Transverse colon (tissue), 4 donors: ENCODE measurements around the gene JAG1. TPM values are rescaled to one million over a fixed set of nuclear protein-coding genes. Genes with fewer than 3 reads are reported as not detected.

Source experiments
- DNase-seq: peaks from one replicate; pipeline ENCODE4 v3.0.0-alpha.2; 2019
- H3K27ac ChIP-seq, 4 donors: fragments of 200-600 bp; sonication (generic); 2 replicates each; pipeline ENCODE4 v1.5.1; 2016 to 2018; ENCODE audit warnings: inconsistent platforms in 4 of 4
- H3K27me3 ChIP-seq: fragments of 200-600 bp; sonication (generic); 2 replicates; pipeline ENCODE4 v1.5.1; 2017; ENCODE audit warnings: inconsistent platforms
- H3K36me3 ChIP-seq, 4 donors: fragments of 200-600 bp; sonication (generic); 2 replicates each; pipeline ENCODE4 v1.5.1; 2017 to 2019; ENCODE audit warnings: inconsistent platforms in 4 of 4
- H3K4me1 ChIP-seq, 4 donors: fragments of 200-600 bp; sonication (generic); 2 replicates each; pipeline ENCODE4 v1.5.1; 2017 to 2020; ENCODE audit warnings: inconsistent platforms in 4 of 4
- H3K4me3 ChIP-seq, 4 donors: fragments of 200-600 bp; sonication (generic); 1 replicate in 1 of 4; 2 replicates in 3 of 4; pipeline versions ENCODE4 v1.5.1 to v1.6.1; 2017 to 2019; ENCODE audit warnings: inconsistent platforms in 4 of 4
- H3K9me3 ChIP-seq, 2 donors: fragments of 200-600 bp; sonication (generic); 2 replicates each; pipeline ENCODE4 v1.5.1; 2017 to 2019; ENCODE audit warnings: inconsistent platforms in 2 of 2
- EP300 ChIP-seq: sonication (generic); formaldehyde crosslinking; IDR thresholded peaks from one replicate; pipeline ENCODE4 v1.6.1; 2017; ENCODE audit warnings: antibody characterized with exemption, low read depth
- POLR2A ChIP-seq: fragments of 450-650 bp; IDR thresholded peaks from one replicate; pipeline ENCODE4 v1.6.1; 2016; ENCODE audit warnings: antibody characterized with exemption, mild to moderate bottlenecking, moderate library complexity
- POLR2AphosphoS5 ChIP-seq, 3 donors: sonication (generic); formaldehyde crosslinking; IDR thresholded peaks; one replicate each; pipeline ENCODE4 v1.6.1; 2016; ENCODE audit warnings: antibody characterized with exemption in 3 of 3
- WGBS, 2 donors: methylation state at CpG; one replicate each; pipeline ENCODE4 v1.1.5; 2018; ENCODE audit warnings: low coverage in 1 of 2; 5-methylcytosine and 5-hydroxymethylcytosine counted together
- in situ Hi-C, 4 donors: fragments of 200-750 bp; cut with MboI; loops; one replicate each; pipeline versions ENCODE4 v1.15.0 to v1.15.1; 2017; ENCODE audit warnings: low sequenced_read_pairs in 3 of 4, low pct_ligation_motif_present in 1 of 4, low pct_unique_long_range_greater_than_20kb in 1 of 4
- intact Hi-C: fragments of 100-400 bp; cut with DNase I; formaldehyde crosslinking; loops from one replicate; pipeline ENCODE4 v1.15.1; 2023; ENCODE audit warnings: low total_unique reads
- total RNA-seq, 4 donors: library from RNA; depleted of rRNA; stranded (reverse); fragments of >200 nt; gene quantifications; one replicate each; pipeline ENCODE4 v1.1.0, GENCODE V29; 2016
- TF ChIP-seq, protein P1 (sequence below), 5 experiments: fragments of 200-600 bp in 3 of 5; fragments of 450-650 bp in 2 of 5; sonication (generic) in 3 of 5; IDR thresholded peaks; 1 replicate in 2 of 5; 2 replicates in 3 of 5; pipeline ENCODE4 v1.5.1; 2016 to 2017; ENCODE audit warnings: antibody characterized with exemption in 5 of 5, inconsistent platforms in 3 of 5, mild to moderate bottlenecking in 2 of 5, moderate library complexity in 1 of 5

JAG1 gene
- total RNA-seq, 4 donors from 2014 or later: 75.0 to 117 (median 109) TPM

DNA sequence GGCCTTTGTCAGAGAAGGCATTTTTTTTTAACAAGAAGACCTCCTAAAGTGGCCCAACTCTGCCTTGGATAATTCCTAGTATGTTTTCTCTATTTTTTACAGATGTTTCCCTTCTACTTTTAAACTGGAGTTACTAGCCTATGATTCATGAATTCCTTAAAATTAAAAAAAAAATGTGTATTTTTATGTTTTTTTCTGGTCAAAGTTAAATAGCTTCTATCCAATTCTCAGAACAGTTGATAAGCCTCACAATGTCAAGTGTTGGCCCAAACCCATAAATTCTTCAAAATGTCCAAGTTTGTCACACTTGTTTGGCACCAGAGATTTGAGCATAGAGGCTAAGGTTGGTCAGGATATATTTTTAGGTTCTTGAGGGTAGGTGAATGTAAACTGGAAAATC is 64.0 kb downstream of the JAG1 start:
- no peaks in the 10 kb centered on the region for H3K36me3 ChIP-seq
- no peaks in the 10 kb centered on the region for H3K9me3 ChIP-seq
- peak overlapping the region; percentile 23 to 64 (median 32) for H3K27ac ChIP-seq
- no peak for DNase-seq
- no peaks in the 10 kb centered on the region for H3K27me3 ChIP-seq
- no peak for TF ChIP-seq EP300
- TF ChIP-seq, protein P1, sequence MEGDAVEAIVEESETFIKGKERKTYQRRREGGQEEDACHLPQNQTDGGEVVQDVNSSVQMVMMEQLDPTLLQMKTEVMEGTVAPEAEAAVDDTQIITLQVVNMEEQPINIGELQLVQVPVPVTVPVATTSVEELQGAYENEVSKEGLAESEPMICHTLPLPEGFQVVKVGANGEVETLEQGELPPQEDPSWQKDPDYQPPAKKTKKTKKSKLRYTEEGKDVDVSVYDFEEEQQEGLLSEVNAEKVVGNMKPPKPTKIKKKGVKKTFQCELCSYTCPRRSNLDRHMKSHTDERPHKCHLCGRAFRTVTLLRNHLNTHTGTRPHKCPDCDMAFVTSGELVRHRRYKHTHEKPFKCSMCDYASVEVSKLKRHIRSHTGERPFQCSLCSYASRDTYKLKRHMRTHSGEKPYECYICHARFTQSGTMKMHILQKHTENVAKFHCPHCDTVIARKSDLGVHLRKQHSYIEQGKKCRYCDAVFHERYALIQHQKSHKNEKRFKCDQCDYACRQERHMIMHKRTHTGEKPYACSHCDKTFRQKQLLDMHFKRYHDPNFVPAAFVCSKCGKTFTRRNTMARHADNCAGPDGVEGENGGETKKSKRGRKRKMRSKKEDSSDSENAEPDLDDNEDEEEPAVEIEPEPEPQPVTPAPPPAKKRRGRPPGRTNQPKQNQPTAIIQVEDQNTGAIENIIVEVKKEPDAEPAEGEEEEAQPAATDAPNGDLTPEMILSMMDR (IDR thresholded peaks at IDR 0.05): no peak
- TF ChIP-seq POLR2AphosphoS5 (IDR thresholded peaks at IDR 0.05): no peak
- TF ChIP-seq POLR2A: no peak
- no peak overlapping the region for H3K4me3 ChIP-seq
- intact Hi-C loops: loop anchor here (5.0 kb wide), 1 partner anchor 593 kb away; no protein-coding TSS in a partner anchor
- in situ Hi-C loops: no loop called here
- H3K4me1 ChIP-seq: no peaks in the 10 kb centered on the region

DNA sequence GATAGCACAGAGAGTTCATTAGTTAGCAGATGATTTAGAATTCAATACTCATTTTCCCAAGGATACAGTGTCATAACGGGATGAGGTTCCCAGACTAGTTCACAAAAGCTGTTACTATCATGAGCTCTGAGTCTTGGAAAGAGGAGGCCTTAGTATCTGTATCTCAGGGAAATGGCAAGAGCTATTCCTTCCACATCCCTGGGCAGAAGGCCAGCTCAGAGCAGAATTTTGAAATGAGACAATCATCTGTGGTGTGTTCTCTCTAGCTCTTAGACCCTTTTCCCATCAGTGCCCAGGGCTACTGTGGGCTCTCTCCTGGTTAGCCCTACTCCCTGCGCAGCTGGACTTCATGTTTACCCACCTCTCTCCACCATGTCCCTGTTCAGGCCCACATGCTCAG is 64.5 kb downstream of the JAG1 start:
- no peak for DNase-seq
- H3K9me3 ChIP-seq: no peaks in the 10 kb centered on the region
- no peak for TF ChIP-seq EP300
- no peak for TF ChIP-seq POLR2A
- TF ChIP-seq POLR2AphosphoS5 (IDR thresholded peaks at IDR 0.05): no peak
- TF ChIP-seq, protein P1 (IDR thresholded peaks at IDR 0.05): no peak
- no peaks in the 10 kb centered on the region for H3K27me3 ChIP-seq
- H3K36me3 ChIP-seq: no peaks in the 10 kb centered on the region
- intact Hi-C loops (no loop called here), in situ Hi-C loops (no loop called here)
- no peaks in the 10 kb centered on the region for H3K4me1 ChIP-seq
- 87% methylated on average over 2 of the region's 2 CpGs; no CpG with 5 or more reads in 1 of the 2 donors for WGBS, 2 donors
- H3K4me3 ChIP-seq: no peak overlapping the region
- H3K27ac ChIP-seq: peak overlapping the region; percentile 23 to 64 (median 32)

DNA sequence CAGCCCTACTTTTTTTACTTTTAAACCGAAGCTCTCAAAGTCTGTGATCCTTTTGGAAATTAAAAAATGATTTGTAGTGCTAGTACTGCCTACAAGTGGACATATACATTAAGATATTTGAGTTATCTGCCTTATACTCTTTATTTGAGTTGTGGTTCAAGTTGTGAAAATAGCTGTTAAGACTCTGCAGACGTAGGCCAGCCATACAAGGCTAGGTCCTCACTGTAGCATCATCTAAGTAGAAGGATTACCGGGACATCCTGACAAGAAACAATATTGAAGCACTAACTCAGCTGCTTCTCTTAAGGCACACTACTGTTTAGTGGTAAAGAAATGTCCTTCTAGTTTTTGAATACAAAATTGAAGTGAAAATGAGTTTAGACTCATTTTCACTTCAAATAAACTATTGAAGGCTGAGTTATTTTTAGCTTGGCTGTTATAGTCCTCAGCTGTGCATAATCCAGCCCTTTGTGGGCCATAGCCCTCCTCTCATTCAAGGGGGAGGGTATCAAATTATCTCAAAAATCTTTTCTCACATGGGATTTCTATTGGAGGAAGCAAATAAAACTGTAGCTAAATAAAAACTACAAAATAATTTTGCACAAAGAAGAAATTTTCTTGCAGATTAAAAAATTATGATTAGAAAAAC is 68.1 kb downstream of the JAG1 start:
- in situ Hi-C loops (no loop called here), intact Hi-C loops (no loop called here)
- H3K4me3 ChIP-seq: no peak overlapping the region
- H3K27me3 ChIP-seq: no peaks in the 10 kb centered on the region
- WGBS, 2 donors: 74 to 84% methylated on average over 3 of the region's 3 CpGs
- no peaks in the 10 kb centered on the region for H3K36me3 ChIP-seq
- no peak for DNase-seq
- H3K4me1 ChIP-seq: no peaks in the 10 kb centered on the region
- H3K27ac ChIP-seq: peak overlapping the region; percentile 50 to 60 (median 54)
- TF ChIP-seq POLR2A (no peak), EP300 (no peak), POLR2AphosphoS5 (IDR thresholded peaks at IDR 0.05) (no peak)
- TF ChIP-seq, protein P1 (IDR thresholded peaks at IDR 0.05): no peak
- H3K9me3 ChIP-seq: no peaks in the 10 kb centered on the region

DNA sequence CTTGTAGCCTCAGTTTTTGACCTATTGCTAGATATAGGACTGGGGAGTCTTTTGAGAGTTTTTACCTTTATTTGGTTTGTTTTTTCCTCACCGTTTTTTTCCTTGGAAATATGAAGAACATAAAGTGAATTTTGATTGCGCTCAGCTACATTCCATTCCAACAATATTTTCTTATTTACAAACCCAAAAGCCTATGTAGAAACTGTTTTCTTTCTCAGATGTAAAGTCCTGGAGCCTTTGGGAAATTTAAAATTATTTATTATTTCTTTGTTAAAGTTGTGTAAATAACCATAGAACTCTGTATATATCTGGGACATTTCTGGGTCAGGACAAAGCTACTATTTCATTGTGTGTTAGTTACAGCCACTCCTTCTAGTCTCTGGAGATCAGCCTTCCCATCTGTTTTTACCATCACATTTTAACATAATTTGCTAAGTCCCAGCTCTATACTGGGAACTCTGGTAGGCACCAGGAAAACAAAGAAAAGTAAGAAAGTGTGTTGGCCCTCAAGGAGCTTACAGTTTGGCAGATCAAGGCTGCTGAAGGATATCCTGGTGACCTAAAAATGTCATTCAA is 68.8 kb downstream of the JAG1 start:
- H3K27ac ChIP-seq: peak overlapping the region; percentile 50 to 60 (median 54)
- no peak overlapping the region for H3K4me3 ChIP-seq
- intact Hi-C loops (no loop called here), in situ Hi-C loops (no loop called here)
- H3K36me3 ChIP-seq: no peaks in the 10 kb centered on the region
- 79 to 91% methylated on average over 2 of the region's 2 CpGs for WGBS, 2 donors
- H3K4me1 ChIP-seq: no peaks in the 10 kb centered on the region
- no peak for DNase-seq
- no peak for TF ChIP-seq POLR2A
- H3K9me3 ChIP-seq: no peaks in the 10 kb centered on the region
- H3K27me3 ChIP-seq: no peaks in the 10 kb centered on the region
